Measurements from ENCODE around the gene RNF223.

RNF223 gene

GRCh38 chr1:1022302-1023009 lies 51.6 kb downstream of the RNF223 start:
- no peak overlapping the region for H3K4me3 ChIP-seq (ENCODE audit: control insufficient read depth, low read depth, low read length)

GRCh38 chr1:1021920-1022259 lies 52.2 kb downstream of the RNF223 start:
- H3K4me3 ChIP-seq (ENCODE audit: control insufficient read depth, low read depth, low read length) = no peak overlapping the region
- peak; percentile 21 for DNase-seq (ENCODE audit: low read depth)
- TF ChIP-seq, protein P1, sequence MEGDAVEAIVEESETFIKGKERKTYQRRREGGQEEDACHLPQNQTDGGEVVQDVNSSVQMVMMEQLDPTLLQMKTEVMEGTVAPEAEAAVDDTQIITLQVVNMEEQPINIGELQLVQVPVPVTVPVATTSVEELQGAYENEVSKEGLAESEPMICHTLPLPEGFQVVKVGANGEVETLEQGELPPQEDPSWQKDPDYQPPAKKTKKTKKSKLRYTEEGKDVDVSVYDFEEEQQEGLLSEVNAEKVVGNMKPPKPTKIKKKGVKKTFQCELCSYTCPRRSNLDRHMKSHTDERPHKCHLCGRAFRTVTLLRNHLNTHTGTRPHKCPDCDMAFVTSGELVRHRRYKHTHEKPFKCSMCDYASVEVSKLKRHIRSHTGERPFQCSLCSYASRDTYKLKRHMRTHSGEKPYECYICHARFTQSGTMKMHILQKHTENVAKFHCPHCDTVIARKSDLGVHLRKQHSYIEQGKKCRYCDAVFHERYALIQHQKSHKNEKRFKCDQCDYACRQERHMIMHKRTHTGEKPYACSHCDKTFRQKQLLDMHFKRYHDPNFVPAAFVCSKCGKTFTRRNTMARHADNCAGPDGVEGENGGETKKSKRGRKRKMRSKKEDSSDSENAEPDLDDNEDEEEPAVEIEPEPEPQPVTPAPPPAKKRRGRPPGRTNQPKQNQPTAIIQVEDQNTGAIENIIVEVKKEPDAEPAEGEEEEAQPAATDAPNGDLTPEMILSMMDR (conservative IDR thresholded peaks at IDR 0.05; ENCODE audit: control insufficient read depth, insufficient read depth, low read depth, low read length) = no peak

More at GRCh38 chr1:1022302-1023009, 51.6 kb downstream of the RNF223 start:
- TF ChIP-seq, protein P1 (conservative IDR thresholded peaks at IDR 0.05; ENCODE audit: control insufficient read depth, insufficient read depth, low read depth, low read length) = no peak
- DNase-seq (ENCODE audit: low read depth) = no peak

DNA sequence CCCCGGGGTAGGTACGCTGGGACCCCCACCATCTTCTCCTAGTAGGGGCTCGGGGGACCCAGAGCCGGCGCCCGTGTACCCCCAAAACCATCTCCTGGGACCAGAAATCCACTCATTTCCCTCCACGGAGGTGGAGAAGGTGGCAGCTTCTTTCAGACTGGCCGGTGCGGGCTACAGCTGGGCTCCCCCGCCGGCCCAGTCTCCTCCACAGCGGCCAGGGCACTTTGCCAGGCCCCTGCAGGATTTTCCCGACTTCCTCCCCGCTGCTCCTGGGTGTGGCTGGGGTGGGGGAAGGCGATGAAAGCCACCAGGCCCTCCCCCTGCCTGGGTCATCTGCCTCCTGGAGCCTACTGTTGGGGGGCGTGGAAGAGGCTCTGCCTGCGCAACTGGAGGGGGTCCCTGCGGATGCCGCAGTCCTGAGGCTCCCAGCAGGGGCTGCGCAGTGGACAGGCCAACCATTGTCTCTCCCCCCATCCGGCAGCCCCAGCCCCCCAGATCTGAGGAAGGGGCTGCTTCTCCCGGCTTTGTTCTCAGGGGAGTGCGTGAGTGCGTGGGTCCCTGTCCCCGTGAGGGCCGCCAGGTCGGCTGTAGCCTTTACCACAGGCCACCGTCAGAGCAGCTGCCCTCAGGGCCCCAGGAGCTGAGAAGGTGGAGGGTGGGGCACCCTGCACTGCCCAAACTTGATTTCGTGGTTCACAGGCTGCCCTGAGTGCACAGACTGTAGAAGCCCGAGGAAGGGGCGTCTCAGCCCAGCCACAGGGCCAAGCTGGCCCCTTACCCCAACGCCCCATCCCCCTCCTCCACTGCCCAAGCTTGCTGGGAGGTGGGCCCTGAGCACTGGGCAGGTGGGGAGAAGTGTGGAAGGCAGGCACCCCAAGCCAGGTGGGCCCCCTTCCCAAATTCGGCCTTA lies 52.8 kb downstream of the RNF223 start:
- DNase-seq (ENCODE audit: low read depth) = peak; percentile 56
- TF ChIP-seq, protein P1 (conservative IDR thresholded peaks at IDR 0.05; ENCODE audit: control insufficient read depth, insufficient read depth, low read depth, low read length) = no peak
- peak overlapping the region; percentile 19 for H3K4me3 ChIP-seq (ENCODE audit: control insufficient read depth, low read depth, low read length)
